Tibial nerve (tissue), 4 donors: Measurements from ENCODE around the gene POLDIP3. TPM values are rescaled to one million over a fixed set of nuclear protein-coding genes. Genes with fewer than 3 reads are reported as not detected.

Experiments
- DNase-seq, 2 donors: peaks; one replicate each; pipeline ENCODE4 v3.0.0-alpha.2; 2019; ENCODE audit warnings: low spot score in 2 of 2
- H3K27ac ChIP-seq, 4 donors: fragments of 200-600 bp; sonication (generic) in 3 of 4; one replicate each; pipeline ENCODE4 v1.5.1; 2017 to 2019; ENCODE audit warnings: mild to moderate bottlenecking in 1 of 4
- H3K27me3 ChIP-seq, 2 donors: fragments of 200-600 bp; sonication (generic) in 1 of 2; one replicate each; pipeline versions ENCODE4 v1.5.1 to v1.6.0; 2017 to 2019
- H3K36me3 ChIP-seq, 3 donors: fragments of 200-600 bp; sonication (generic); one replicate each; pipeline ENCODE4 v1.5.1; 2018 to 2019
- H3K4me1 ChIP-seq, 4 donors: fragments of 200-600 bp; sonication (generic) in 3 of 4; one replicate each; pipeline ENCODE4 v1.5.1; 2017 to 2019
- H3K4me3 ChIP-seq, 4 donors: fragments of 200-600 bp; sonication (generic) in 3 of 4; one replicate each; pipeline ENCODE4 v1.5.1; 2017 to 2019; ENCODE audit warnings: mild to moderate bottlenecking in 1 of 4, moderate library complexity in 1 of 4
- H3K9me3 ChIP-seq, 4 donors: fragments of 200-600 bp; sonication (generic) in 3 of 4; one replicate each; pipeline ENCODE4 v1.5.1; 2017 to 2019
- EP300 ChIP-seq, 2 donors: sonication (generic); formaldehyde crosslinking; IDR thresholded peaks; one replicate each; pipeline ENCODE4 v1.6.1; 2017; ENCODE audit warnings: antibody characterized with exemption in 2 of 2, mild to moderate bottlenecking in 1 of 2
- POLR2A ChIP-seq, 2 donors: fragments of 450-650 bp; IDR thresholded peaks; one replicate each; pipeline ENCODE4 v1.6.1; 2017; ENCODE audit warnings: antibody characterized with exemption in 2 of 2, mild to moderate bottlenecking in 2 of 2, moderate library complexity in 2 of 2
- WGBS, 2 donors: methylation state at CpG; one replicate each; pipeline ENCODE4 v1.1.5; 2018; 5-methylcytosine and 5-hydroxymethylcytosine counted together
- total RNA-seq, 4 donors: library from RNA; depleted of rRNA; stranded (reverse); fragments of >200 nt; gene quantifications; one replicate each; pipeline ENCODE4 v1.1.0, GENCODE V29; 2016
- TF ChIP-seq, protein P1 (sequence below), 5 experiments: fragments of 200-600 bp in 3 of 5; fragments of 450-650 bp in 2 of 5; sonication (generic) in 3 of 5; IDR thresholded peaks; one replicate each; pipeline ENCODE4 v1.5.1; 2016 to 2019; ENCODE audit warnings: antibody characterized with exemption in 5 of 5, mild to moderate bottlenecking in 3 of 5, moderate library complexity in 2 of 5

The POLDIP3 gene
- total RNA-seq, 4 donors from 2014 or later: 47.4 to 49.2 (median 48.5) TPM

DNA sequence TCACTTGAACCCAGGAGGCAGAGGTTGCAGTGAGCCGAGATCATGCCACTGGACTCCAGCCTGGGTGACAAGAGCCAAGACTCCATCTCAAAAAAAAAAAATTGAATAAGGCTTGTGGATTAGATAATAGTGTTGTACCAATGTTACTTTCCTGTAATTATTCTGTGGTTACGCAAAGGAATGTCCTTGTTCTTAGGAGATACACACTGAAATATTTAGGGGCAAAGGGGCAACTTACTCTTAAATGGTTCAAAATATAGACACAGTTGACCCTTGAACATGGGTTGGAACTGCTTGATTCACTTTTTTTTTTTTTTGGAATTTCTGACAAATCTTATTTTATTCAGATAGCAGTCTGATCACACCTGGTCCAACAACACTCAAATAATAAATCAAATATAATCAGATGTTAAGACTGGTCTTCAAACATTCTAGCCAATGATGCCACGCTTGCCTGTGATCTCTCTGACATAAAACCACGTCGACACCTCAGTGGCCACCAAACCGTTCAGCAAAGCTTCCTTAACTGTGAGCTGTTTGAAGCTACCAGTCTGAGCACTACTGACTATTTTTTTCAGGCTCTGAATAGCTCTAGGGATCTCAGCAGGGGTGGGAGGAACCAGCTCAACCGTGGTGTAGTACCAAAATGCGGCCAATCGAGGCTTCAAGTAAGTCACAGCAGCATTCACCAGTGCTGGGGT is 25.0 kb upstream of the POLDIP3 start:
- Histone ChIP-seq H3K4me1 (peaks cover 0 to 82% (median 25%) of the 10 kb centered on the region in 4 donors), H3K4me3 (no peak overlapping the region)
- 82 to 83% methylated on average over 9 of the region's 9 CpGs for WGBS, 2 donors

DNA sequence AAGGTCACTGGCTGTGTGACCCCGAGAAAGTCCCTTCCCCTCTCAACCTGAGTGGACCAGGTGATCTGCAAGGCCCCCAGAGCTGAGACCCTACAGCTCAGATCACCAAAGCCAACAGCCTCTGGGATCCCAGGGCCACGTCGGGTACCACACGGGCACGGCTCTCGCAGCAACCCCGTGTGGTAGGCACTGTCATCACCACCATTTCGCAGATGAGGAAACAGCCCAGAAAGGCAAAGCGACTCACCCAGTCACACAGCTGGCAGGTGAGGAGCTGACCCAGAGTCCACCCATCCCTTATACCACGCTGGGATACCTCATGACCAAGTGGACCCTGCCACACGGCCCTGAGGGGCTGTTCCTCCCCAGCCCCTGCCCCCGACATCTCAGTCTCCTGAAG is 22.9 kb upstream of the POLDIP3 start:
- peaks cover 0 to 65% (median 7%) of the 10 kb centered on the region in 4 donors for H3K4me1 ChIP-seq
- TF ChIP-seq, protein P1, sequence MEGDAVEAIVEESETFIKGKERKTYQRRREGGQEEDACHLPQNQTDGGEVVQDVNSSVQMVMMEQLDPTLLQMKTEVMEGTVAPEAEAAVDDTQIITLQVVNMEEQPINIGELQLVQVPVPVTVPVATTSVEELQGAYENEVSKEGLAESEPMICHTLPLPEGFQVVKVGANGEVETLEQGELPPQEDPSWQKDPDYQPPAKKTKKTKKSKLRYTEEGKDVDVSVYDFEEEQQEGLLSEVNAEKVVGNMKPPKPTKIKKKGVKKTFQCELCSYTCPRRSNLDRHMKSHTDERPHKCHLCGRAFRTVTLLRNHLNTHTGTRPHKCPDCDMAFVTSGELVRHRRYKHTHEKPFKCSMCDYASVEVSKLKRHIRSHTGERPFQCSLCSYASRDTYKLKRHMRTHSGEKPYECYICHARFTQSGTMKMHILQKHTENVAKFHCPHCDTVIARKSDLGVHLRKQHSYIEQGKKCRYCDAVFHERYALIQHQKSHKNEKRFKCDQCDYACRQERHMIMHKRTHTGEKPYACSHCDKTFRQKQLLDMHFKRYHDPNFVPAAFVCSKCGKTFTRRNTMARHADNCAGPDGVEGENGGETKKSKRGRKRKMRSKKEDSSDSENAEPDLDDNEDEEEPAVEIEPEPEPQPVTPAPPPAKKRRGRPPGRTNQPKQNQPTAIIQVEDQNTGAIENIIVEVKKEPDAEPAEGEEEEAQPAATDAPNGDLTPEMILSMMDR (IDR thresholded peaks at IDR 0.05): no peak
- TF ChIP-seq POLR2A (IDR thresholded peaks at IDR 0.05) (no peak), EP300 (IDR thresholded peaks at IDR 0.05) (no peak)

More for the DNA sequence above, 25.0 kb upstream of the POLDIP3 start:
- DNase-seq: no peak
- peak overlapping the region in 2 of 4 donors; percentile 68 to 99 for H3K27ac ChIP-seq
- peaks cover 0 to 21% (median 13%) of the 10 kb centered on the region in 3 donors for H3K36me3 ChIP-seq
- TF ChIP-seq EP300 (IDR thresholded peaks at IDR 0.05) (peak in 1 of 2 donors; percentile 48), POLR2A (IDR thresholded peaks at IDR 0.05) (no peak)
- TF ChIP-seq, protein P1 (IDR thresholded peaks at IDR 0.05): no peak
- H3K9me3 ChIP-seq: no peaks in the 10 kb centered on the region
- no peaks in the 10 kb centered on the region for H3K27me3 ChIP-seq

DNA sequence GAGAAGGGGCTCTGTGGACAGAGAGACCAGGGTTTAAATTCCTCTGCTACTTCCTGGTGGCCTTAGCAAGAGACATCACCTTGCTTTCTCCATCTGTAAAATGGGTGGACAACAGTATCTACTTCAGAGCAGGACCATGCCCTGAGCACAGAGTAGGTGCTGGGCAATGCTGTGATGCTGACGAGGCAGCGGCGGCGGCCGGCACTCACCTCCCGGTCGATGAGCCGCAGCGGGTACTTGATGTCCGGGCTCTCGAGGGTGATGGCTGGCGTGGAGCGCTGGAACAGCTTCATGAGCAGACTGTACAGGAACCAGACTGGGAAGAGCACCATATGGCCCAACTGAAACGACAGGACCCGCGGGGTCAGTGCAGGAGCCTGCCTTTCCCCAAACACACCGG is 21.8 kb upstream of the POLDIP3 start:
- no peaks in the 10 kb centered on the region for H3K9me3 ChIP-seq
- no peak overlapping the region for H3K4me3 ChIP-seq
- no peaks in the 10 kb centered on the region for H3K27me3 ChIP-seq
- peak overlapping the region in 1 of 4 donors; percentile 73 for H3K27ac ChIP-seq
- no peak for DNase-seq
- H3K36me3 ChIP-seq: peaks cover 0 to 53% (median 13%) of the 10 kb centered on the region in 3 donors
- no peak for TF ChIP-seq EP300 (IDR thresholded peaks at IDR 0.05)
- no peak for TF ChIP-seq POLR2A (IDR thresholded peaks at IDR 0.05)
- TF ChIP-seq, protein P1 (IDR thresholded peaks at IDR 0.05): no peak
- 97 to 98% methylated on average over 17 of the region's 17 CpGs for WGBS, 2 donors
- peaks cover 0 to 60% (median 2%) of the 10 kb centered on the region in 4 donors for H3K4me1 ChIP-seq

More for the DNA sequence above, 22.9 kb upstream of the POLDIP3 start:
- 90 to 93% methylated on average over 12 of the region's 12 CpGs for WGBS, 2 donors
- peak overlapping the region in 1 of 4 donors; percentile 73 for H3K27ac ChIP-seq
- peaks cover 0 to 42% (median 13%) of the 10 kb centered on the region in 3 donors for H3K36me3 ChIP-seq
- no peaks in the 10 kb centered on the region for H3K9me3 ChIP-seq
- no peak for DNase-seq
- no peaks in the 10 kb centered on the region for H3K27me3 ChIP-seq
- H3K4me3 ChIP-seq: no peak overlapping the region

DNA sequence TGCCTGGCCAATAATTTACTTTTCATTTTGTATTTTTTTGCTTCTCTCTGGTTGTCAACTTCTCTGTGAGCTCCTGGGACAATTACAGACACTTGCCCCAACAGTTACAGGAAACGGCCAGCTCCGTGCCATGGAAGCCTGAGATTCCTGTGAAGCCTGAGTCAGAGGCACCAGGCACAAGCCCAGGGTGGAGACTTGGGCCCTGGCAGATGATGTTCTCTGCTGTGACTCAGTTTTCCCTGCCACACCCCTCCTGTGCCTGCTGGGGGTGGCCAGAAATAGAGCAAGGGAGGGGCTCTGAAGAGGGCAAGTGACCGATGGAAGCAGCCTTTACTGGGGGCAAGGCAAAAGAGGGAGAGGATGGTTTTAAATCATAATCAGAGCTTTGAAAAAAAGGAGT is 20.8 kb upstream of the POLDIP3 start:
- TF ChIP-seq EP300 (IDR thresholded peaks at IDR 0.05) (peak; percentile 34 to 72), POLR2A (IDR thresholded peaks at IDR 0.05) (no peak)
- TF ChIP-seq, protein P1 (IDR thresholded peaks at IDR 0.05): no peak
- Histone ChIP-seq H3K27ac (peak overlapping the region in 3 of 4 donors; percentile 26 to 80 (median 73)), H3K4me3 (no peak overlapping the region), H3K27me3 (no peaks in the 10 kb centered on the region), H3K9me3 (no peaks in the 10 kb centered on the region), H3K4me1 (peaks cover 0 to 50% (median 2%) of the 10 kb centered on the region in 4 donors), H3K36me3 (peaks cover 0 to 63% (median 14%) of the 10 kb centered on the region in 3 donors)
- peak; percentile 52 to 64 for DNase-seq
- WGBS, 2 donors: 53 to 58% methylated on average over 3 of the region's 3 CpGs

DNA sequence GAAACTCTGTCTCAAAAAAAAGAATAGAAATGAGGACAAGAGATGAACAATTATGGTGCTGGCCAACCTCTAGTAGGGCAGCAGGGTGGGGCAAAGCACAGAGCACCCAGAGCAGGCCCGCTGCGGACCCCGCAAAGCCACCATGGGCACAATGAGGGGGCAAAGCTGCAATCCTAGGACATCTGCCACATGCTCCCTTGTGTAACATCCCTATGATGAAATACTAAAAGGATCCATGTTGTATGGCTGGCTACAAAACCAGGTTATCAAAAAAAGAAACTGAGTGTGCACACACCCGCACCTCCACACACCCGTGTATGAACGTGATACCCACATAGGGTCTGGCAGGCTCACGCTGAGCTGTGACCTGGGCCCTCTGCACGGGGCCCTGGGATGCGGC is 18.3 kb upstream of the POLDIP3 start:
- Histone ChIP-seq H3K27me3 (no peaks in the 10 kb centered on the region), H3K9me3 (no peaks in the 10 kb centered on the region), H3K27ac (no peak overlapping the region), H3K36me3 (peaks cover 0 to 88% (median 29%) of the 10 kb centered on the region in 3 donors), H3K4me3 (no peak overlapping the region), H3K4me1 (peaks cover 0 to 33% (median 0%) of the 10 kb centered on the region in 4 donors)
- DNase-seq: no peak
- WGBS, 2 donors: 93% methylated on average over 9 of the region's 9 CpGs
- TF ChIP-seq EP300 (IDR thresholded peaks at IDR 0.05): no peak
- TF ChIP-seq, protein P1 (IDR thresholded peaks at IDR 0.05): no peak
- no peak for TF ChIP-seq POLR2A (IDR thresholded peaks at IDR 0.05)
